Cardiac fibroblast (primary cell): ENCODE results near the gene DLGAP4.

Source experiments
- DNase-seq, 2 donors: peaks; one replicate each; pipeline versions ENCODE4 v3.0.0 to v3.0.0-alpha.2; 2010; ENCODE audit warnings: low read depth in 2 of 2
- H3K4me3 ChIP-seq, 2 donors: replicated peaks in 1 of 2; 1 replicate in 1 of 2; 2 replicates in 1 of 2; pipeline ENCODE4 v1.5.1; 2011; ENCODE audit warnings: low read depth in 2 of 2, low read length in 2 of 2, mild to moderate bottlenecking in 2 of 2, moderate library complexity in 1 of 2
- TF ChIP-seq, protein P1 (sequence below): IDR thresholded peaks from one replicate; pipeline ENCODE4 v1.5.1; 2011; ENCODE audit warnings: low read depth, mild to moderate bottlenecking, low read length, inconsistent platforms

The DLGAP4 gene

DNA sequence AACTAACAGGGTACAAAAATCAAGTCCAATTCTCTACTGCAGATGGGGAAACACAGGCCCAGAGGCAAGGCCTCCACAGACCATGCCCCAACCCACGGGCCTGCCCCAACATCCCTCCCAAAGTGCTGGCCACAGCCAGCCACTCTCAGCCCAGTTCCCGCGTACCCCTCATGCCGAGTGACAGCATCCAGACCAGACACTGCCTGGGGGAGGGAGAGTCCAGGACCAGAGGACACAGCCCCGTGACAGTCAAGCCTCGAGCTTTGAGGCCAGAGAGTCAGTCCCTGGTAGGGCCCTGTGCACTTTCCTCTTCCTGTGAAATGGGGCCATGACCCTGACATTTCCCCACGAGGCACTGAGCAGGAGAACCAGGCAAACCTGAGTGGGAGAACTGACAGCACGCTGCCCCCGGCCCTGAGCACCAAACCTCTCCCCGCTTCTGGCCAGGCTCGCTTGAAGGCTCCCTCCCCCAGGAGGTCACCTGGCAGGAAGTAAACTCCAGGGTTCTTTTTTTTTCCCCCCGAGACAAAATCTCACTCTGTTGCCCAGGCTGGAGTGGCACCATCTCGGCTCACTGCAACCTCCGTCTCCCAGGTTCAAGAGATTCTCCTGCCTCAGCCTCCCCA is 240.1 kb downstream of the DLGAP4 start:
- DNase-seq, result no peak
- H3K4me3 ChIP-seq, result no peak overlapping the region
- TF ChIP-seq, protein P1, sequence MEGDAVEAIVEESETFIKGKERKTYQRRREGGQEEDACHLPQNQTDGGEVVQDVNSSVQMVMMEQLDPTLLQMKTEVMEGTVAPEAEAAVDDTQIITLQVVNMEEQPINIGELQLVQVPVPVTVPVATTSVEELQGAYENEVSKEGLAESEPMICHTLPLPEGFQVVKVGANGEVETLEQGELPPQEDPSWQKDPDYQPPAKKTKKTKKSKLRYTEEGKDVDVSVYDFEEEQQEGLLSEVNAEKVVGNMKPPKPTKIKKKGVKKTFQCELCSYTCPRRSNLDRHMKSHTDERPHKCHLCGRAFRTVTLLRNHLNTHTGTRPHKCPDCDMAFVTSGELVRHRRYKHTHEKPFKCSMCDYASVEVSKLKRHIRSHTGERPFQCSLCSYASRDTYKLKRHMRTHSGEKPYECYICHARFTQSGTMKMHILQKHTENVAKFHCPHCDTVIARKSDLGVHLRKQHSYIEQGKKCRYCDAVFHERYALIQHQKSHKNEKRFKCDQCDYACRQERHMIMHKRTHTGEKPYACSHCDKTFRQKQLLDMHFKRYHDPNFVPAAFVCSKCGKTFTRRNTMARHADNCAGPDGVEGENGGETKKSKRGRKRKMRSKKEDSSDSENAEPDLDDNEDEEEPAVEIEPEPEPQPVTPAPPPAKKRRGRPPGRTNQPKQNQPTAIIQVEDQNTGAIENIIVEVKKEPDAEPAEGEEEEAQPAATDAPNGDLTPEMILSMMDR, result no peak

- no peak for DNase-seq
- TF ChIP-seq, protein P1, result no peak
- no peak overlapping the region for H3K4me3 ChIP-seq
Measured at GRCh38 chr20:36547186-36548005, 241.3 kb downstream of the DLGAP4 start.

- no peak overlapping the region for H3K4me3 ChIP-seq
- no peak for DNase-seq
- TF ChIP-seq, protein P1, result peak; percentile 13
Measured at GRCh38 chr20:36548006-36548315, 241.8 kb downstream of the DLGAP4 start.

- no peak overlapping the region for H3K4me3 ChIP-seq
- no peak for DNase-seq
- TF ChIP-seq, protein P1, result no peak
Measured at GRCh38 chr20:36548704-36549627, 242.8 kb downstream of the DLGAP4 start.

DNA sequence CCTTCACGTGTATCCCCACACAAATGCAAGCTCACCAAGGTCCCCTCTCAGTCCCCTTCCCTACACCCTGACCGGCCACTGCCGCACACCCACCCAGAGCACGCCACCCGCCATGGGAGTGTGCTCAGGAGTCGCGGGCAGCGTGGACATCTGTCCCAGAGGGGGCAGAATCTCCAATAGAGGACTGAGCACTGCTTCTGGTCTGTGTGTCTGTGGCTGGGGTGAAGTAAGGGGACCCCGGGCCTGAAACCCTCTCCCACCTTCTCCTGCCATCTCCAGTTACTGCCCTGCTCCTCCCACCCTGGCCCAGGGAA is 243.4 kb downstream of the DLGAP4 start:
- no peak for DNase-seq
- H3K4me3 ChIP-seq, result no peak overlapping the region
- TF ChIP-seq, protein P1, result no peak

- DNase-seq, result peak in 1 of 2 donors; percentile 38
- no peak overlapping the region for H3K4me3 ChIP-seq
- TF ChIP-seq, protein P1, result no peak
Measured at GRCh38 chr20:36549942-36550789, 244.0 kb downstream of the DLGAP4 start.
